ENCODE results near the gene NLRC5.
A peak's percentile ranks its signal among the peaks of the same experiment; 100 is the strongest.
"Not testable (repeated sequence)": the region's sequence is repeated elsewhere in the genome, so short reads cannot be mapped to it uniquely, and the experiment has no call there.

NLRC5 gene

DNA sequence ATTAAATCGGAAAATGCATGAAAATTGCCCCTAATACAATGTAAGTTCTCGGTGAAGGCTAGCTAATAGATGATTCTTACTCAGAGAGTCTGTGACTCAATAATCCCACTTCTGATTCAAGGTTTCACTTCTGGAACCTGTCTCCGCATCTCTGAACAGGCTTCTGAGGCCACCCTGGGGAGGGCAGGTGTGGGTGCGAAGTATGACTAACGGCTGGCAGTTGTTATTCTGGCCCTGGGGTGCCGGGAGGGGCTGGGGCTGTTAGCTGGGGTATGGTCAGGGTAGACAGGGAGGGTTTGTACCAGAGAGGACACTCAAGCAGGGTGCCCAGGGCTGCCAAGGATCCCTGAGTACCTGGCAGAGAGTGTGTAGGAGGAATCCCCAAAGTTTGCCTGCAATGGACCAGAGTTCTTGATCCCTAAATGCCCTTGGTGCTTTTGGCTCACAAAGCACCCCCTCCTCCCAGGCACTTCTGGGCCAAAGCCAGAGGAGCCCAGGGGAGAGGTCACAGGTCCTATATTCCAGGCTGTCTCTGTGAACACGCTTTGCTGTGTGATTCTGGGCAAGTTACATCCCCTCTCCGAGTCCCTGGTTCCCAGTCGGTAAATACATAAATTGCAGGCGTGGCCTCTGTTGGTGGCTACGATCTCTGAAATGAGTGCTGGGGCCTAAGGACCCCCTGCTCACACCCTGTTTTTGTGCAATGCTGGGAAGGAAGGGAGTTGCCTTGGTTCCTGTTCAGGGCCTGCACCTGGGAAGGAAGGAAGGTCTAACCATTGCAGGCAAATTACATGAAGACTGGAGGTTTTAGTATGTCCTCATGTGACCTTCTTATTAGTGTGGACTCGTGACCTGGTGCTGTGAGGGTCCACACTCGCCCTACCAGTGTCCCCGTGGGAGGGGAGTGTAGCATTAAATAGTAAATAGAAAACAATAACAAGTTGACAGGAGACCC is 53.1 kb downstream of the NLRC5 start:
- DNase-seq (ENCODE audit: low read depth in 2 of 3, low spot score in 1 of 3), result peak; percentile 74 to 78 (median 77)

DNA sequence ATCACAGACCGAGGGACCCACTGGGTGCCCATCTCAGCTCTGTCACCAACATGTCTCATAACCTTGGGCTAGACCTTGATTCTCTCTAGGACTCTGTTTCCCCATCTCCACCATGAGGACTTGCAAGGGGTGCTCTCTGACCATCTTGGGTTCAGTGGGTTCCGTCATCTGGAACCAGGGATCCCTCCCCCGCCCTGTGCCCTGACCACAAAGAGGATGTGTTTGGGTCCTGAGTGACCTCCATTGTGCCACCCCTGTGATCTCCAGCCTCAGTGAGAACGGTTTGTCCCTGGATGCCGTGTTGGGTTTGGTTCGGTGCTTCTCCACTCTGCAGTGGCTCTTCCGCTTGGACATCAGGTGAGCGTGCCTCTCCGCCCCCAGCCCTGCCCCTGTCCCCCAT is 53.9 kb downstream of the NLRC5 start:
- DNase-seq (ENCODE audit: low read depth in 2 of 3, low spot score in 1 of 3), result no peak

DNA sequence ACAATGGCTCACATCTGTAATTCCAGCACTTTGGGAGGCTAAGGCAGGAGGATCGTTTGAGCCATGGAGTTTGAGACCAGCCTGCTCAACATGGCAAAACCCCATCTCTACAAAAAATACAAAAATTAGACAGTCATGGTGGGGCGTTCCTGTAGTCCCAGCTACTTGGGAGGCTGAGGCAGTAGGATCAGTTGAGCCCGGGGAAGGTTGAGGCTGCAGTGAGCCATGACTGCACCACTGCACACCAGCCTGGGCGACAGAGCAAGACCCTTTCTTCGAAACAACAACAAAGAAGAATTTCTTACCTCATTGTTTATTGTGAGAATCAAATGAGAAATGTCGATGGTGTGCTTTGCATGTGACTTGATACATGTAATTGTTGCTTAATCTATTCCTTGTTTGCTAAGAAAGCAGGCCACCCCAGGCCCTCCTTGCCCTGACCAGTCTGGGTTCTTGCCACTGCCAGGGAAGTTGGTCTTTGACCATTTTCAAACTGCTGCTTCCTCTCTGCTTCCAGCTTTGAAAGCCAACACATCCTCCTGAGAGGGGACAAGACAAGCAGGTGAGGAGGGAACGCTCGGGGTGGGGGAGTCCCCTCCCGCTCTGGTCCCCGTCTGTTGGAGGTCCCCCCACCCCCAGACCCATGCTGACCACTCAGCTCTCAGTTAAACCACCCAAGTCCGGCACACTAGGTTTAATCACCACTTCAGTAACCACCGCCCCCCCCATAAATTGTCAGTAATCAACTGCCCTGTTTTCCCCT is 55.8 kb downstream of the NLRC5 start:
- no peak for DNase-seq (ENCODE audit: low read depth in 2 of 3, low spot score in 1 of 3)

DNA sequence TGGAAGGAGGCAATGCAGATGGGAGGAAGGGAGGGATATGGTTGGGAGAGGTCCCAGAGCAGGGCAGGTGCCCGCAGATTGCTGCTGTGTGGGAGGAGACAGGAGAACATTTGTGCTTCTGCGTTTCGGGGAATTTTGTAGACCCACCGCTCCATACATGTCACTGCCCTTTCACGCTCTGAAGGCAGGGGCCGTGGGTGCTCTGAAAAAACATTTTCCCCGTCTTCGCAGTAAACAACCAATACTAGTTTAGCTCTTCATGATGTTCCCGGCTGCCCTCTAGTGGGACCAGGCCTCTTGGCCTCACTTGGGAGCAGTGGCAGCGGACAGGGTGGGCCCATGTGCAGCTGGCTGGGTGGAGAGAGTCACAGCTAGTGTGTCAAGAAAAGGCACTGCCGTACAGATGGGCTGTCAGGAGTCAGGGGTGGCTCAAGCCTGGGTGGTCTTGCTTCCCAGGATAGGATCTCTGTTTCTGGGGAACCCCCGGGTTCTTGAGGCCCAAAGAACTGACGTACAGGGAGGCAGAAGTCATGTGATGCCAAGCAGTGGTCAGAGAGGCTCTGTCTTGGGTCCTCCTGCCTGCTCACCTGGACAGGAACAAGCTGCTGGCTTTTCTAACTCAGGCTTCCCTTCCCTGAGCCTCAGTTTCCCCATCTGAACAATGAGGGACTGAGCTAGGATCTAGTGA is 56.5 kb downstream of the NLRC5 start:
- no peak for DNase-seq (ENCODE audit: low read depth in 2 of 3, low spot score in 1 of 3)

DNA sequence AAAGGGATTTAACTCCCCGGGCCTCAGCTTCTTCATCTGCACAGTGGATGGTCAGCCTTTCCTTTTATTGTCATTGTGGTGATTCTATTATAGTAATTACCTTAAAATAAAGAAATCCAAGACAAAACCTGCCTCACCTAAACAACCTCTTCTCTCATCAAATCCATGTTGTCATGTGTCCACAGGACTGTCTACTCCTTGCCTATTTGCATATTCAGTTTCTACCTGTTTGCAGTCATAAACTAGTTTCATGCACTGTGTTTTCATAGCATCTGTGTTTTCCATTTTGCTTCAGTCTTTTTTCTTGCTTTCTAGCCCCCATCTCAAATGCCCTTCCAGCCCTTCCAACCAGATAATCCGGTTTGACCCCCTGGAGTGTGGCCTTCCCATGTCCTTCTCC is 58.7 kb downstream of the NLRC5 start:
- no peak for DNase-seq (ENCODE audit: low read depth in 2 of 3, low spot score in 1 of 3)

DNA sequence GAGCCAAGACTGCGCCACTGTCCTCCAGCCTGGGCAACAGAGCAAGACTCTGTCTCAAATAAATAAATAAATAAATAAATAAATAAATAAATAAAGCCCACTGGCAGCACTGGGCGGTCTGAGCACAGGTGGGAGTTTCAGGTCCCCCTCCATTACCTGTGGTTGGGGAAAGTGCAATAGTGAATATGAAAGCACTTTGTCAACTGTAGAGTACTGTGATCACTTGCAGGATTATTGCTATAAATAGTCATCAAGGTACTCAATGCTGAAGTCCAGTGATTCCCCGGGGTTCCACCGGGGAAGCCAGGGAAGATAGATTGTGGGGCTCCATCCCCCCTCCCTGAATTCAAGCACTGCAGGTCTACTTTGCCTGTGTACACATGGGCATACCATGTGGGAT is 60.3 kb downstream of the NLRC5 start:
- DNase-seq (ENCODE audit: low read depth in 2 of 3, low spot score in 1 of 3), result no peak

DNA sequence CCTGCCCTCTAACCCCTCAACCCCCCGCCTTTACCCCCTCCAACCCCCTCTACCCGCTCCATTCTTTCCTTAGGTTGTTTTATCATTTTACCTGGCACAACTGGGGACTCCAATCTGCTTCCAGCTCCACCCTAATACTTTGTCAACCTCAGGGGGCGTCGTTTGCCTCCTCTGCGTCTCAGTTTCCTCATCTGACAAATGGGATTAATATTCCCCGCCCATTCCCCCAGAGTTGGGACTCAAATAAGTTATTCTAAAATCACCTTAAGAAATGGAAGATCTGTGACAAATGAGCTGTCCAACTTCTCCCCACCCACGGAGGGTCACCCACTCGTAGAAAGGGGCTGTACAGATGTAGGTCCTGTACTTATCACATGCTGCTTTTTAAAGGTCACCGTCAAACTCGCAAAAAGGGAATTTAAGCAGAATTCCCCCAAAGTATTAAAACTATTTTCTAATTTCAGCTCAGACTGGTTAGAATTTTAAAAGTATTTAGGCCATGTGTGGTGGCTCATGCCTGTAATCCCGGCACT is 62.4 kb downstream of the NLRC5 start:
- no peak for DNase-seq (ENCODE audit: low read depth in 2 of 3, low spot score in 1 of 3)

DNA sequence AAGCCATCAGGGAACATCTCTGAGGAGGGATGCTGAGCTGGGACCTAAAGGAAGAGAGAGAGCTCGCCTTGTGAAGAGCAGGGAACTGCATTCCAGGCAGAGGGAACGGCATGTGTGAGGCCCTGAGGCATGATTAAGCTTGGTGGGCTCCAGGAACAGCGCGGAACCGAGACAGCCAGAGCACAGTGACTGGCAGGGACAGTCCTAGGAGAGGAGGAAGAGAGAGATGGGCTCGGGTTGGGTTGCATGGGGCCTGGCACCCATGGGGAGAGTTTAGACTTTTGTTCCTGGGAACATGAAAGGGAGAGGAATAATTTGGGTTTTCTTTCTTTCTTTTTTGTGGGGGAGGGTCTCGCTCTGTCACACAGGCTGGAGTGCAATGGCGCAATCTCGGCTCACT is 63.8 kb downstream of the NLRC5 start:
- DNase-seq (ENCODE audit: low read depth in 2 of 3, low spot score in 1 of 3), result no peak

DNA sequence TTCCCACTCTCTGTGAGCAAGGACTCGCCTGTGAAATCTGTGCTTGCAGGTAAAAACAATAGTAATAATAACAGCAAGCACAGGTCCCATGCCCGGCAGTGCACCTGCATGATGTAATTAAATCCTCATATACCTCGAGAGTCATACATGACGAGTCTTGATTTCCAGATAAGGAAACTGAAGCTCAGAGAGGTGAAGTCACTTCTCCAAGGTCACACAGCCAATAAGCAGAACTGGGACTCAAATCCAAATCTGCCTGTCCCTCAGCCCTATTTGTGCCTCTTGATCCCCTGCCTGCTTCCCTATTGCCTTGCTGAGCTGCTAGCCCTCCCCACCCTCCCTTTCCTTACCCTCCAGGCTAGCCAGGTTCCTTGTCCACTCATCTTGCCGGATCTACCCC is 65.0 kb downstream of the NLRC5 start:
- DNase-seq (ENCODE audit: low read depth in 2 of 3, low spot score in 1 of 3), result no peak

DNA sequence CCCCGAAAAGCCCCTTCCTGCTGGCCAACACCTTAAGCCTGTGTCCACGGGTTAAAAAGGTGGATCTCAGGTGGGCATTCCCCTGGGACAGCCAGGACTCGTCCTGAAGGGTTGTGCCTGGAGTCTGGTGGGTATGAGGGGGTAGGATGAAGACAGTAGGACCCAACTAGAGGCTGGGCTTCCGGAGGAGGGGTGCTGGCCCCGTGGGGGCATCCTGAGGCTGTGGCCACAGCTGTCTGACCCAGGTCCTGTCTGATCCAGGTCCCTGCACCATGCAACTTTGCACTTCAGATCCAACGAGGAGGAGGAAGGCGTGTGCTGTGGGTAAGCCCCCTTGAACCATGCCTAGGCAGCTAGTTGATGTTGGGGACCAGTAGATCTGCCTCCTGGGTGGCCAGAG is 65.4 kb downstream of the NLRC5 start:
- no peak for DNase-seq (ENCODE audit: low read depth in 2 of 3, low spot score in 1 of 3)

DNA sequence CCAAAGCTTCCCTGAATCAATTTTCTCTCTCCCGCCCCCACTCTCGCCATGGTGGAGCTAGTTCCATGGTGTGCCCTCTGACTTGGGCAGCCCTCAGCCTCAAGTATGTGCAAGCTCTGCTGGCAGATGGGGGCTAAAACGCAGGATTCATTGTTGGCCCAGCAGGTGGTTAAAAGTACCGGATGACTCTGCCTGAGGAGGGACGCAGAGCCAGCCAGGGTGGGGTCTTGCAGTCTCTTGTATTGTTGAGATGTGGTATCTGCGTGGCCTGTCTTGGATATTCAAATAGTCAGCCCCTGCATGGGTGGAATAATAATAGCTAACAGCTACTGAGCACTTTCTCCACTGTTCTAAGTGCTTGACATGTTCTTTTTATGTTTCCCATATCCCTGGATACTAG is 66.3 kb downstream of the NLRC5 start:
- no peak for DNase-seq (ENCODE audit: low read depth in 2 of 3, low spot score in 1 of 3)

DNA sequence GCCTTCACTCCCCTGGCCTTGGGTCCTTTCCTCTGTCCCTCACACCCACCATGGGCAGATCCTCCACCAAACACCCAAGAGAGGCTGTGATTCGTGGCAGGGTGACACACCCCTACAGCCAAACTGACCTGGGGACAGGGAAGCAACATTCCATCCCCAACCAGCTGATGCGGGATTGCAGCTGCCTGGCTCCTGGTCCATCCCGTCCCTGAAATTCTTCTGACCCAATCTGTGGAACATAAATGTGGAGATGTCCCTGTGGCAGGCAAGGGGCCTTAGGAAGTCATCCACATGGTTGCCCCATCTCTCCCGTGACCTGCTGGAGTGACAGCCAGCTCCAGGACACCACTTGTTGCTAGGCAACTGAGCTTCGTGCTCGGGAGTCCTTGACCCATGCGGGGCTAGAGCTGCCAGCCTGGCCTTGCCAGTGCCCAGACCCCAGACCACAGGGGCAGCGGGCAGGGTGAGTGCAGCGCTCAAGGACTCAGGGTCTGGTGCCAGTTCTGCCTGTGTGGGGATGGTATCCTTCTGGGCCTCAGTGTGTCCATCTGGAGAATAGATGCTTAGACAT is 69.0 kb downstream of the NLRC5 start:
- DNase-seq (ENCODE audit: low read depth in 2 of 3, low spot score in 1 of 3), result no peak

DNA sequence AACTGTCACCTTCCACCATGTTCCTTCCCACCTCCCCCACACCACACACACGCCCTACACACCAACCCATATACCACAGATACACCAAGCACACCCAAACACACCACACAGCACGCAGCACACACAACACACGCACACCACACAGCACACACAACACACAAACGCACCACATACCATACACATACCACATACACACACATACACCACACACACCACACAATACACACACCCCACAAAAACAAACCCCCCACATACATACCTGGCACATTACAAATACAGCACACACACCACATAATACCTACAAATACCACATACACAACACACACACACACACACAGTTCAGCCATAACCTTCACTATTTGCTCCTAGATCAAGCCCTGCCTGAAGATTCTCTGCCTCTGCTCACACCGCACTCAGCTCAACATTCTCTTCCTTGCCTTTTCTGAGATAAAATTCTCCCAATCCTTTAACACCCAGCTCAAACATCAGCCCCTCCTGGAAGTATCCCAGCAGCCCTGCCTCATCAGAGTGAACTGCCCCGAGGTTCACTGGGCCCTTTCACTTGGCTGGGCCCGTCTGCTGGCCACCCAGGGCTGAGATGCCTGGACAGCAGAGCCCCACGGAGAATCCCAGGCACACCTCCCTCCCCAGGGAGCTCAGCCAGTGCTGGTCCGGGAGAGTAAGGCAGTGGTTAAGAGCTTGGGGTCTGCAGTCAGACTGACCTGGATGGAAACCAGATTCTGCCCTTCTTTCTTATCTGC is 71.1 kb downstream of the NLRC5 start:
- no peak for DNase-seq (ENCODE audit: low read depth in 2 of 3, low spot score in 1 of 3)

DNA sequence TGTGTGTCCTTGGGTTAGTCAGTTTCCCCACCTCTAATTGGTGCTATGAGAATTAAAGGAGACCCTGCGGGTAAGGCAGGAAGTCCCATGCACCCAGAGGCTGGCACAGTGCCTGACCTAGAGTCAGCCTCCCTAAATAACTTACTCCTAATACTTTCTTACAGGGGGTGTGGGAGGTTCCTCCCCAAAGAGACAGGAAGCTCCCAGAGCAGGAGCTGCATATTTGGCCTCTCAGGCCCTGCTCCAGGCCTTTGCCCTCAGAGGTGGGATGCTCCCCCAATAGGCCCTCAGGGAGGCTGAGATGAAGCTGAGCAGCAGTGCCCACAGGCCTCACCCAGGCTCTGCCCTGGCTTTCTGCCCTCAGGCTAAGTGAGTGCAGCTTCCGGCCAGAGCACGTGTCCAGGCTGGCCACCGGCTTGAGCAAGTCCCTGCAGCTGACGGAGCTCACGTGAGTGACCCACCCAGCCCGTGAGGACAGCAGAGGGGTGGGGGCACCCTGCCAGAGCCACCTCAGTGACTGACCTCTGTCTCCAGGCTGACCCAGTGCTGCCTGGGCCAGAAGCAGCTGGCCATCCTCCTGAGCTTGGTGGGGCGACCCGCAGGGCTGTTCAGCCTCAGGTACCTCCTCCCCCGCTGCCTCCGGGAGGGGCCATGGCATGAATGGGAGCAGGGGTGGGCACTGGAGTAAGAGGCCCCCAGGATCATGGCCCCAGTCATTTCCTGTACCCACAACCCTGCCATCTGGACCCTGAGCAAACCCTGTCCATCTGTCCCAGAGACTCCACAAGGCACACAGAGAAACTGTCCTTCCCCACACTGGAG is 71.9 kb downstream of the NLRC5 start:
- DNase-seq (ENCODE audit: low read depth in 2 of 3, low spot score in 1 of 3), result no peak

DNA sequence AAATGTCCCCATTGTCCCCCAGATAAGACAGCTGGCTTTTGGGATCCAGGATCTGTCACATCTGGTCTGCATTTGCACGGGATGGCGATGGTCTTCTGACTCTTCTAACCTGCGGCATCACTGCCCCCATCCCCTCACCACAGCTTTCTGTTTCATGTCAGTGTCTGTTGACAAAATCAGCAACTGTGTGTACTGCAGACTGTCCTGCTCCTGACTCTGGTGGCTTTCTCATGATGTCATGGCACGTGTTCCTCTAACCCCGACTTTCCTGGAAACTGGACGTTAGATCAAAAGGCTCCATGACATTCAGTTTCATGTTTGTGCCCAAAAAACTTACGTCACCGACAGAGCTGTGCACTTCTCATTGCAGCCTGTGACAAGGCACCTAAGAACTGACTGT is 73.0 kb downstream of the NLRC5 start:
- DNase-seq (ENCODE audit: low read depth in 2 of 3, low spot score in 1 of 3), result no peak

DNA sequence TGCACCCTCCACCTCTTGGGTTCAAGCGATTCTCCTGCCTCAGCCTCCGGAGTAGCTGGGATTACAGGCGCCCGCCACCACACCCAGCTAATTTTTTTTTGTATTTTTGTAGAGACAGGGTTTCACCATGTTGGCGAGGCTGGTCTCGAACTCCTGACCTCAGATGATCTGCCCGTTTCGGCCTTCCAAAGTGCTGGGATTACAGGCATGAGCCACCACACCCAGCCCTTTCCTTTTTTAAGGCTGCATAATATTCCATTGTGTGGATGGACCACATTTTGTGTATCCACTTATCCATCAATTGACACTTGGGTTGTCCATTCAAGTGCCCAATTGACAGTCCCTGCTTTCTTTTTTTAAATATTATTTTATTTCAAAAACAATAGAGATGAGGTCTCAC is 73.8 kb downstream of the NLRC5 start:
- not testable (repeated sequence) for DNase-seq (ENCODE audit: low read depth in 2 of 3, low spot score in 1 of 3)

DNA sequence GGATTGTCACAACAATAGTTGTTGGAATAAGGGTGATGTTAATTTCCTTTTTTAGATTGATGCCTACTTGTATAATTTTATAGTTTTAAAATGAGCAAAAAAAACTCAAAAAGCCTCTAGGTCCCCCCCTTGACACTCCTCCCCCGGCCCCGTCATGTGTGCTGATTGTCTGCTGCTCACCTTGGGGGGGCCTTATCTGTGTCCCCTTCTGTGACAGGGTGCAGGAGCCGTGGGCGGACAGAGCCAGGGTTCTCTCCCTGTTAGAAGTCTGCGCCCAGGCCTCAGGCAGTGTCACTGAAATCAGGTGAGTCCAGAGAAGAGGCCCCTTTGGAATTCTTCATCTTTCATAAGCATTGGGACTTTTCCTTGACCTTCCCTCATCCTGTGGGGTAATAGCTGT is 75.6 kb downstream of the NLRC5 start:
- no peak for DNase-seq (ENCODE audit: low read depth in 2 of 3, low spot score in 1 of 3)

DNA sequence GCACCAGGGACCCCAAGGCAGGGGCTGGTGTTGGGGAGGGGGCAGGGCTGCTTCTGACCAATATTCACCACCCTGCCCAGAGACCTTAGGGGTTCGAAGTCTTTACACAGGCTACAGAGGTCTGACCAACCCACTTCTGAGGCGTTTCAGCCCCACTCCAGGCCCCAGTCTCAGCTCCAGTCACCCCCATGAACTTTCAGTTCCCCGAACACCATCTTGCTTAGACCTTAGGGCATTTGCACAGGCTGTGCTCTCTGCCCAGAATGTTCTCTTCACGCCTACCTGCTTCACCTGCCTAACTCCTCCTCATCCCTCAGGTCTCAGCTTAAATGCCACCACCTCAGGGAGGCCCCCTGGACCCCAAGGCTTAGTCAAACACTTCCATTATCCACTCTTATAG is 77.3 kb downstream of the NLRC5 start:
- no peak for DNase-seq (ENCODE audit: low read depth in 2 of 3, low spot score in 1 of 3)

DNA sequence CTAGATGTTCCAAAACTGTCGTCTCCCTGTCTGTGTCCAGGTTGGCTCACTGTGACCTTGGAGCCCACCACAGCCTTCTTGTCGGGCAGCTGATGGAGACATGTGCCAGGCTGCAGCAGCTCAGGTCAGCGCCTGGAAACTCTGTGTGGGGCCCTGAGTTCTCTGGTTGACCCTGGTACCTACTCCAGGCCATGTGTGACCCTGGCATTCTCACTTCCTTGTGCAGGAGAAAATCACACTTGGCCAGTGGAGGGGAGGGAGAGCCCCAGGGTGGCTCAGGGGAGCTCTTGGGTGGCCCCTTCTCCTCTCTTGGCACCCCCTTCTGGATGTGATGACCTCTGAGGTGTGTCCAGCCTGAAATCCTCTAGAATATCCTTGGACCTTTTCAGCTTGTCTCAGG is 78.0 kb downstream of the NLRC5 start:
- DNase-seq (ENCODE audit: low read depth in 2 of 3, low spot score in 1 of 3), result no peak

DNA sequence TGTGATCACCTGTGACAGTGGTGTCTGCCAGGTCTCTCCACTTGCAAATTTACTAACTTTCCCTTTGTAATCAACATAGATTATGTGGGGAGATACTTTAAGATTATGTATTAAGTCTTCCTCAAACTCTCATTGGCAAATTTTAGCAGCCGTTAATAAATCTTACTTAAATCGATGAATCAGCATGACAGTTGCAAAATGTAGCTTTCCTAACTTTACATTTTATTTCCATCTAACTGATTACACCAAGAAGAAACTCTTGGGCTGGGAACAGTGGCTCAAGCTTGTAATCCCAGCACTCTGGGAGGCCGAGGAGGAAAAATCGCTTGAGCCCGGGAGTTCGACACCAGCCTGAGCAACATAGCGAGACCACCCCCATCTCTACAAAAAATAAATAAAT is 79.7 kb downstream of the NLRC5 start:
- no peak for DNase-seq (ENCODE audit: low read depth in 2 of 3, low spot score in 1 of 3)

All from stimulated activated CD4-positive, alpha-beta T cell treated with anti-CD3 and anti-CD28 coated beads, Interleukin-12 subunit alpha, Interleukin-12 subunit beta, amount 100 ng/mL, for 48 hours (primary cell).